Left renal cortex interstitium (tissue), 4 donors: Measurements from ENCODE around the gene CHCHD3. TPM values are rescaled to one million over a fixed set of nuclear protein-coding genes. Genes with fewer than 3 reads are reported as not detected.
A peak's percentile ranks its signal among the peaks of the same experiment; 100 is the strongest.

Source experiments
- DNase-seq, 4 donors: peaks; one replicate each; pipeline ENCODE4 v3.0.0-alpha.2; 2013; ENCODE audit warnings: low read depth in 4 of 4, low spot score in 2 of 4, missing footprints in 1 of 4
- polyA plus RNA-seq, 4 donors: library from polyadenylated mRNA; unstranded; fragments of 120-200 nt; gene quantifications; one replicate each; pipeline ENCODE4 v1.2.1, GENCODE V29; 2013; ENCODE audit not compliant: insufficient read length in 4 of 4

The CHCHD3 gene
- polyA plus RNA-seq, 4 donors = 70.9 to 89.7 (median 76.2) TPM

GRCh38 chr7:132830941-132831340 is 250.9 kb downstream of the CHCHD3 start:
- no peak for DNase-seq

- DNase-seq = no peak
These were observed 253.4 kb downstream of the CHCHD3 start for GRCh38 chr7:132828502-132828901.

DNA sequence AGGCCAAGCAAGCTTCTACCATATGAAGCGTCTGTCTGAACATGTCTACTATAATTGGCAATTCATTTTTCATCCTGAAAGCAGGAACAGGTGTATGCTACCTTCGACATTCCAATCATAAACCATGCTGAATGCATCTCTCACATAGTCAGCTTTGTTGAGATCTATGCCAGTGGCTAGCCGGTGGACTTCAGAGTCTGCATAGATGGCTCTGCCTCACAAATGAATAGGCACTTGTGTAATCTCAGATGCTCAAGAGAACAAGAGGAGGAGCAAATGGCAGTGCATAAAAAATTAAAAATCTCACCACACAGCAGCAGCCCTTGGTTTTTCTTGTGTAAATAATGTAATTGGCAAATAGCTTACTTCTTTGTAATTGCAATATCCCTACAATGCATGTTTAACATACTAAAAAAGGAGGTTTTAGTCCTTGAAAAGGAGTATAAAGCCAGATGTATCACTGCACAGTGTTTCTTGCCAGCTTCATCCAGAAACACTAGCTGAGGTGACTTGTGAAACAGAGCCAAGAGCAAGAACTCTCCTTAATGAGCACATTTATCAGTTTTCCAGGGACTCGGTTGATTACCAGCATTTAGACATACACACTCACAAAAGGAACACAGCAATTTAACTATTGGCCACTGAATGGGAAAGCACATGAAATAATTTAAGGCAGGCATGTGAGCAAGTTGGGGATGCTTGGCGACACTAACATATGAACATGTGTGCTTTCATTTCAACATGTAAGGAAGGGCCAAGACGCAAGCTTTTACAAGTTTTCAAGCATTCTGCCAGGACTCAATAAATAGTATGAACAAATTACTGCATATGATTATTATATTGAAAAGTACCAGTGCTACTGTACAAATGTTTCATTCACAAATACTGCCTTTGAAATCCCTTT is 255.7 kb downstream of the CHCHD3 start:
- no peak for DNase-seq

DNA sequence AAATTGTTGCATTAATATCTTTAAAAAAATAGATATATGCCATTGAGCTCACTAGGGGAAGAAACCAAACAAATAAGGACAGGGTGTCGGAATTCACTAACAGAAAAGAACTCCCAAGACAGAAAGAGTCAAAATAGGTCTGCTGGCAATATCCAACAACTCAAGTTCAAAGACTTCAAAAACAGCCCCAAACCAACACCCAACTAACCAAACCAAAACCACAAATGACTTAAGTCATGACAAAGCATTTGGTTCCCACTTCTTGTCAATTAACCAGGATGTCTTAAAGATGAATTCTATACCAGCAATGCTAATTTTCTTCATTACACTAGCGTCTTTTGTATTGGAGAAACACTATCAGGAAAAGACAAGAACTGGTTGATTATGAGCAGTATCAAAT is 256.7 kb downstream of the CHCHD3 start:
- no peak for DNase-seq

- DNase-seq = no peak
These were observed 262.2 kb downstream of the CHCHD3 start for GRCh38 chr7:132819648-132820047.

DNA sequence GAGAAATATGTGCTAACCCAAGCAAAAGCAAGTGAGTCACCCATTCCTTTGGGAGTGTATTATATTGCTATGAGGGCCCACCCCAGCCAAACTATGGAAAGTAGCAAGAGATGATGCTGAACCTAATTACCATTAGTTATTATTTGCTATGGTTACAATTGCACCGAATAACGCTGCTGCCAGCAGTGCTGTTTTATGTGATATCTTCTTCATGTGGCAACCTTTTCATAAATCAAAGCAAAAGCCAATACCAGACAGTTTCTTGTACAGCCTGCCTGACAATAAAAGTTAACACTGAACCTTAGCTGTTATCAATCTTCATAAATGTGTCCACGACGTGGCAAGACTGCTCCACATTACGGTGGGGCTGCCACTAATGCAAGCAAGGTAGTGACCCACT is 263.9 kb downstream of the CHCHD3 start:
- no peak for DNase-seq

DNA sequence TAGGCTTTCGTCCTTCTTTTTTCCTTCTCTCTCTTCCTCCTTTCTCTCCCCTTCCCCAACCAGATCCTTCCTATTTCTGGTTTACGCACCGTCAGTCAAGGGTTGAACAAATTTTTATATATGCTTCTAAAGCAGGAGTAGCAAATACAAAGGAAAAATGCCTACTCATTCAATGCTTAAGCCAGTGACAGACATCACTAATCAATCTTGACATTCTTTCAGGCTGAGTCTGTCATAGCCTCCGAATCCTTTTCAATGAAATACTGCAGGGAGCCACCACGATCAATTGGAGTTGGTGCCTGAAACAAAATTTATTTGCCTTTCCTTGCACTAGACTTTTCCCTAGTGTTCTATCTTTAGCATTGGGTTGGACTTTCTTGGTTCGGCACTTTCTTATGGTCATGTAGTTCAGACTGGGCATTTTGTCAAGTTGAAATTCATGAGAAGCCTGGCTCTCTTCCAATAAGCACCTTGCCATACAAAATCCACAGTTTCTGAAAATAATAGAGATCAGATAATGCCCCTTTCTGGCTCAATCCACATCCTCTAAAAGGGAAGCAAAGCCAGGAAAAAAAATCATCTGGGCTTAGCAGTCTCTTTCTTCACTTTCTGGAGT is 266.1 kb downstream of the CHCHD3 start:
- DNase-seq = no peak

DNA sequence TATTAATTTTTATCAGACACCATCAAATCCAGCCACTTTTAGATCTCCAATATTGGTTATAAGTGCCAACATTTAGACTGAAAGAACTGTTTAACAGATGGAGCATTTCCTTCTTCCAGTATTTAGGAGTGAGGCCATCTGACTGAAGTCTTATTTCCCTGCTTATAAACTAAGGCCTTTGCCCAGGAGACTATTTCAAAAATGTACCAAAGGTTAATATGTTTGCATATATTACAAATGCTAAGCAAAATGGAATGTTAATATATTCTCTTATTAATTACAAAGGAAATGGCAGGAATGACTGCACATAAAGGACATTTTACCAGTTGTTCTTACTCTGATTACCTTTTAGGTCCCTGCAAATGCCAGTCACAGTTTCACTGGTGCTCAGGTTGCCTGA is 266.8 kb downstream of the CHCHD3 start:
- no peak for DNase-seq

- no peak for DNase-seq
These were observed 271.3 kb downstream of the CHCHD3 start for GRCh38 chr7:132810561-132810960.

DNA sequence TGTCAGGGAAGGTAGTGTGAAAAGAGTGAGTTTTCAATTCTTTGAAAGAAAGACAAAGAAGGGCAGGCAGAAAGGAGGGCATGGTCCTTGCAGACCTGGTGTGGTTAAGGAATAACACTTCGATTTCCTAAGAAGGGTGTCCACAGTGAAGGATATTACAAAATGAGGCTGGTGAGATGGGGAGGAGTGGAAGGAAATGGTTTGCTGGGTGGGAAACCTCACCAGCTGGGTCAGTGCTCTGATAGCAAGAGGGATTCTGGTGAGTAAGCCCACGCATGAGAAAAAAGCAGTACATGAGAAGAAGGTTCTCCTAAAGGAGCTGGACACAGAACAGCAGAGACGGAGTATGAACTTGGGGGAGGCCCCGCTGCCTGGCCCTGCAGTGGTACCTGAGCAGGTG is 275.1 kb downstream of the CHCHD3 start:
- no peak for DNase-seq

DNA sequence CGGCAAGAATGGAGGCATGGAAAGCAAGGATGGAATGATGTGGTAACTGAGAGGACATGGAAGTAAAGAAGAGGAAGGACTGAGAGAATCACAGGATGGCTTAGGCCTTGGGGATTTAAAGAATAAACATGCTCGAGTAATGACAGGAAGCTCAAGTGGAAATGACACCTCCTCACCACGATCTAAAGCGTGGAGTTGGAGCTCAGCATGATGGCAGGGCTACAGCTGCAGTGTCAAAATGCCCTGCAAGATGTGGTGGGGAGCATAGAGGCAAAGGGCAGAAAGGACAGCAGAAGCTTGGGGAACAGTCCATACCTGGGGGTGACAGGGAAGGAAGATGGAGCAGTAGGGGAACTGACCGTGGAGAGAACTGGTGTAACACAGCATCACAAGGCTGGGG is 276.1 kb downstream of the CHCHD3 start:
- DNase-seq = no peak

DNA sequence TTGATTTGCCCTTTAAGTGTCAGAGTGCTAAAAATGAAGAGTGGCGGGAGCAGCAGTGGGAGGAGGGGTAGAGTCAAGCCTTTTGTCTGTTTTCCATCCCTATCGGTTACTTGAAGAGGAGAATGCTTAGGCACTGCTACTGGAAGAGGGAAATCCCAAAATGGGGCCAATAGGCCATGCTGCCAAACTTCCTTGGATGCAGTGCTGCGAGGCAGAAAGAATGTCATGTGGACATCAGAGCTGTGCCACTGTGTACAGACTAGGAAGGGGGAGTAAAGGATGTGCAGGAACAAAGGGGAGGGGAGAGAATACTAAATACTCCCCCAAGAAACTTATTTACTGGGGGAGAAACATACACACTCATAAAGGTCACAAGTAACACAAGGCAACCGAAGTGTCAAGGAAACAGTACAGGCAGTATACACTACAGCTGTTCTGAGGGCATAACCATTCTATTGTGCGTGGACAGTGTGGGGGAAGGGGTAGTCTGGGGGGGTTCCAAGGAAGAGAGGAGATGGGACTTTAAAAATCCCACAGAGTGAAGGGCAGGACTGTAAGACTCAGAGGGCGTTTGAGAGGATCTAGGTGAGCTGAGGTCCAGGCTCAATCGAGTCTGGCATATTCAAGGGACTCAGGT is 276.9 kb downstream of the CHCHD3 start:
- DNase-seq = no peak

- DNase-seq = no peak
These were observed 281.4 kb downstream of the CHCHD3 start for GRCh38 chr7:132800522-132800921.

DNA sequence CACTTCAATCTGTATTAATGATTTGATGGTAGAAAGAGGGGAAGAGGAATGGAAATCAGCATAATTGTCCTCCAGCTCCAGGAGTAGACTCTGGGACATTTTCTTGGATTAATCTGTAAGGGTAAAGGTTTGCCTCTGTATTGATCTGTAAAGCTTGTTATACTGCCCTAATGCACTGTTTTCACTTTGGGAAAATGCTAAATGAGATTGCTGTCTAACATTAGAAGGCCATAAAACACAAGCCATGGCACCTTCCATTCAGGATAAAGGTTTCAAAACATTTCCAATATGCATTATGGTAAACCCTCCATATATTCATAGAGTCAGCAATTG is 282.8 kb downstream of the CHCHD3 start:
- no peak for DNase-seq

DNA sequence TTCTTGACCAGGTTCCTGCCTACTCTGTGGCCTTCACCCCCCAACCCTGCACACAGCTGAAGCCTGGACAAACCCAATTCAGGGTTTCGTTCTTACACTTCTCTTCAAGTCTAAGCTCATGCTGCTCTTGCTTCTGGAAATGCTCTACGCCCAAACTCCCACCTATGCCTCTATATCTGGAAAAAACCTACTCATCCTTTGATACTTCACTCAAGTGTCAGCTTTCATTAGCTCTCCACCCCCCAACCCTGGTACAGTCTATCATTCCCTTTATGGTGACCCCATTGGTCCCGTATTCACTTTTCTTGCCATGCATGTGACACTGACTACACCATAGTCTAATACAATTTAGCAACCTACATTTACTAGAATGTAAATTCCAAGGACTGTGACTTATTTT is 284.7 kb downstream of the CHCHD3 start:
- DNase-seq = no peak

- no peak for DNase-seq
These were observed 288.4 kb downstream of the CHCHD3 start for GRCh38 chr7:132793474-132793873.

DNA sequence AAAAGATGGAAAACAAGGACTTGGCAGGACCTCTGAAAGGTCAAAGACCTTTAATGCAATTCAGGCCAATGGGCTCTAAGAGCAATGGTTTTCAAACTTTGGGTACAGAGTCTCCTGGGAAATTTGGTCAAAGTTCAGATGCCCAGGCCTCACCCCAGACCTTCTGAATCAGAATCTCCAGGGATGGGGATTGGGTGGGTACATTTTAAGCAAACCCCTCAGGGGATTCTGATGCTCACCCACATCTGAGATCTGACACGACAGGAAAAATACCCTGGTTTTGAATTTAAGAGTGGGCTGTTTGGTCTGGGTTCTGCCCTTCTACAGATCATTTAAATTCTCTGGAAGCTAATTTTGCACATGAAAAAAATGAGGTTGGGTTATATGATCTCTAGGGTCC is 290.9 kb downstream of the CHCHD3 start:
- no peak for DNase-seq

- DNase-seq = no peak
These were observed 291.8 kb downstream of the CHCHD3 start for GRCh38 chr7:132790104-132790503.

DNA sequence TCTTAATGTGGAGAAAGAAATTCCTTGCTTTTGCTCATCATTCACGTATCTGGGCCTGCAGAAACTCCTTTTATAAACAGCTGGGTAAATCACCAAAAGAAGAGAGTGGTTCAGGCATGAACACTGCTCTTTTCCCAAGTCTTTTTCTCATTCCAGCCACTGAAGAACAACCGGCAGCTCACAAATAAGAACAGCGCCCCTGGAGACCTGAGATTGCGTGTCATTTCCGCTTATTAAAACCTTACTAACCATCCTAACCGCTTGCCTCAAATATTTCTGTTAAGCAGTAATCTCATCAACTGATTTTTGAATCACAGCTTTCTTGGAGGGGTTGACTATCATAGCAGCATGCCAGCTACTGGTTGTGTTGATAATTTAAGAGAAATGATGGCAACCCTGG is 292.6 kb downstream of the CHCHD3 start:
- no peak for DNase-seq

- DNase-seq = peak in 1 of 4 donors; percentile 34
These were observed 296.0 kb downstream of the CHCHD3 start for GRCh38 chr7:132785870-132786269.

GRCh38 chr7:132784406-132784805 is 297.5 kb downstream of the CHCHD3 start:
- DNase-seq = no peak

GRCh38 chr7:132783824-132784223 is 298.1 kb downstream of the CHCHD3 start:
- DNase-seq = no peak
